BLaER1 treated with 17β-estradiol and CSF1 and Interleukin-3, amounts not matched to agents 10 nM and 100 nM (cell line): ENCODE data around the gene IGF1.

Experiments
- H3K27ac ChIP-seq, 11 experiments: shearing (Covaris generic); formaldehyde crosslinking; 2 replicates each; pipeline ENCODE4 v1.8.1; 2022
- H3K27me3 ChIP-seq, 11 experiments: shearing (Covaris generic); formaldehyde crosslinking; 2 replicates each; pipeline ENCODE4 v1.8.1; 2022
- H3K36me3 ChIP-seq, 11 experiments: shearing (Covaris generic); formaldehyde crosslinking; 2 replicates each; pipeline ENCODE4 v1.8.1; 2022
- H3K4me1 ChIP-seq, 10 experiments: shearing (Covaris generic); formaldehyde crosslinking; 2 replicates each; pipeline ENCODE4 v1.8.1; 2022
- H3K4me2 ChIP-seq, 11 experiments: shearing (Covaris generic); formaldehyde crosslinking; 2 replicates each; pipeline ENCODE4 v1.8.1; 2022
- H3K4me3 ChIP-seq, 10 experiments: shearing (Covaris generic); formaldehyde crosslinking; 2 replicates each; pipeline ENCODE4 v1.8.1; 2022
- H3K9ac ChIP-seq, 11 experiments: shearing (Covaris generic); formaldehyde crosslinking; 2 replicates each; pipeline ENCODE4 v1.8.1; 2022
- H3K9me3 ChIP-seq, 11 experiments: shearing (Covaris generic); formaldehyde crosslinking; replicated peaks in 1 of 11; 2 replicates each; pipeline ENCODE4 v1.8.1; 2022
- H4K20me1 ChIP-seq, 11 experiments: shearing (Covaris generic); formaldehyde crosslinking; 2 replicates each; pipeline ENCODE4 v1.8.1; 2022
- Cebpa-rat ChIP-seq, 11 experiments: shearing (Covaris generic); IDR thresholded peaks; 2 replicates each; pipeline ENCODE4 v1.8.1; 2022

IGF1 gene

GRCh38 chr12:102430661-102431060, 49.7 kb downstream of the IGF1 start:
- no peaks in the 10 kb centered on the region for H3K4me1 ChIP-seq
- no peaks in the 10 kb centered on the region for H3K9me3 ChIP-seq
- H3K36me3 ChIP-seq: no peaks in the 10 kb centered on the region
- no peak overlapping the region for H3K4me2 ChIP-seq
- no peaks in the 10 kb centered on the region for H3K27me3 ChIP-seq
- TF ChIP-seq Cebpa-rat (IDR thresholded peaks at IDR 0.05): no peak
- H3K27ac ChIP-seq: no peak overlapping the region
- no peak overlapping the region for H3K4me3 ChIP-seq
- H3K9ac ChIP-seq: no peak overlapping the region
- no peaks in the 10 kb centered on the region for H4K20me1 ChIP-seq

- H3K4me2 ChIP-seq: no peak overlapping the region
- no peaks in the 10 kb centered on the region for H3K36me3 ChIP-seq
- H3K4me3 ChIP-seq: no peak overlapping the region
- no peak overlapping the region for H3K27ac ChIP-seq
- H3K27me3 ChIP-seq: no peaks in the 10 kb centered on the region
- no peaks in the 10 kb centered on the region for H4K20me1 ChIP-seq
- H3K9ac ChIP-seq: no peak overlapping the region
- no peak for TF ChIP-seq Cebpa-rat (IDR thresholded peaks at IDR 0.05)
- no peaks in the 10 kb centered on the region for H3K4me1 ChIP-seq
- no peaks in the 10 kb centered on the region for H3K9me3 ChIP-seq
Observed at GRCh38 chr12:102429211-102430154, 50.9 kb downstream of the IGF1 start.

- Histone ChIP-seq H3K9me3 (no peaks in the 10 kb centered on the region), H3K36me3 (no peaks in the 10 kb centered on the region), H3K4me2 (no peak overlapping the region), H3K27ac (no peak overlapping the region), H3K27me3 (no peaks in the 10 kb centered on the region), H3K4me1 (peaks cover 0 to 15% (median 0%) of the 10 kb centered on the region in 10 experiments; a peak in 3 of 20 replicates), H4K20me1 (no peaks in the 10 kb centered on the region), H3K9ac (no peak overlapping the region), H3K4me3 (no peak overlapping the region)
- TF ChIP-seq Cebpa-rat (IDR thresholded peaks at IDR 0.05): no peak
Observed at GRCh38 chr12:102427543-102427941, 52.8 kb downstream of the IGF1 start.

DNA sequence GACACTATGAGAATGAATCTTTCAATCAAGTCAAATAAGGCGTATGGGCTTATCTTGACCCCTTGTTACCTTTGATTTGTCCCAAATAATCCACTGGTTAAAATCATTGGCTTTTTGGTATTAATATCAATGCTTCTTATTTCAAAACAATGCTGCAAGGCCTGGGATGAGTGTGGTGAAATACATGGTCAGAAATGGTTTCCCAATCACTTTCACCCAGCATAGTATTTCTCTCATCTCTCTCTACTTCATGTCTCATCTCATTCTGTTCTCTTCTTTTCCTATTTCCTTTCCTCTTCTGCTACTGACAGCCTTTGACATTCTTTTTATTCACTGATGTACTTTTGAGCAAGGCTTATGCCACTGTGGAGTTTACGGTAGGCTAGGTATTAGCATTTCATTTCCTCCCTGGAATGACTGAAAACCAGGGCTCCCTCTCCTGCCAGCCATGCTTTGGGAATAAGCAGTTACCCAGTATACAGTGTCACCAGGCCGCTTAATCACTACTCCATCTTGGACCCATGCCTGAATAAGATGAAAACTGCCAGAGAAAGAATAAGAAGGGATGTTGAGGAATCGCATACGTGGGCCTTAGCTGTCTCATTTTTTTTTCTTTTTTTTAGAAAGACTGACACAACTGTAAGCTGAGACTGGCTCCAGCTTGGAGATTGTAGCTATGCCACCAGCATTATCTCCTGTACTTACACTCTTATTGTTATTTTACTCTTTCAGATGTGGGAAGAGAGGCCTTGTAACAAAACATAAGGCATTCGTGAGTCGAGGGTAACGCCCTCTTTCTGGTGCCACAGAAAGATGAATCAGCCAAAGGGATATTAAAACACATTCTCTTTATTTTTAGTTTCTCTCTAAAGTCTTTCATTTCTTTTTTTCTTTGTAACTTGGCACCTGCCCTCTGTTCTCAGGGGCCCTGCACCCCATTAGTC, 53.5 kb downstream of the IGF1 start:
- peaks cover 0 to 16% (median 0%) of the 10 kb centered on the region in 10 experiments; a peak in 4 of 20 replicates for H3K4me1 ChIP-seq
- H3K27ac ChIP-seq: no peak overlapping the region
- no peak overlapping the region for H3K4me3 ChIP-seq
- no peak overlapping the region for H3K4me2 ChIP-seq
- no peaks in the 10 kb centered on the region for H3K36me3 ChIP-seq
- no peaks in the 10 kb centered on the region for H4K20me1 ChIP-seq
- no peaks in the 10 kb centered on the region for H3K27me3 ChIP-seq
- H3K9ac ChIP-seq: no peak overlapping the region
- TF ChIP-seq Cebpa-rat (IDR thresholded peaks at IDR 0.05): no peak
- H3K9me3 ChIP-seq: no peaks in the 10 kb centered on the region

- no peak overlapping the region for H3K4me3 ChIP-seq
- no peak overlapping the region for H3K9ac ChIP-seq
- no peaks in the 10 kb centered on the region for H3K36me3 ChIP-seq
- H3K4me2 ChIP-seq: no peak overlapping the region
- H3K27me3 ChIP-seq: no peaks in the 10 kb centered on the region
- no peak overlapping the region for H3K27ac ChIP-seq
- H4K20me1 ChIP-seq: no peaks in the 10 kb centered on the region
- H3K4me1 ChIP-seq: peaks cover 0 to 16% (median 0%) of the 10 kb centered on the region in 10 experiments; a peak in 4 of 20 replicates
- no peak for TF ChIP-seq Cebpa-rat (IDR thresholded peaks at IDR 0.05)
- no peaks in the 10 kb centered on the region for H3K9me3 ChIP-seq
Observed at GRCh38 chr12:102425109-102426039, 55.0 kb downstream of the IGF1 start.

DNA sequence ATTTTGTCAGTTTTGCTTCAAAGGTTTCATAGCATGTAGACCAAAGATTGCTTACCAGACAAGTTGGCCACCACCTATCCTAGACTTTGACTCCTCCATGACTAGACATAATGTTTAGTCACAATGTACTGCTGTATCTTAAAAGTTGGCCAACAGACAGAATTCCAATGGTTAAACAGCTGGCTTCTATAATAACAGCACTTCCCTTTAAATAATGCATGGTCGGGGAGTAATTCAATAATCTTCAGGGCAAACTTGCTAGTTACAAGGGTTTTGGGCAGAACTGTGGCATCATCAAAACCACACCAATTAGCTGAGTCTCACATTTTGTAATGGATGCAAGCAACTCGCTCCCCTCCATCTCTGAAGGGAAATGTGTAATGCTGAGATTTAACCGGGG, 56.9 kb downstream of the IGF1 start:
- peak overlapping the region in 2 of 11 experiments; percentile 12 to 40; a peak in 4 of 22 replicates for H3K4me2 ChIP-seq
- H3K9ac ChIP-seq: no peak overlapping the region
- no peaks in the 10 kb centered on the region for H3K36me3 ChIP-seq
- H3K4me1 ChIP-seq: peaks cover 0 to 16% (median 0%) of the 10 kb centered on the region in 10 experiments; a peak in 4 of 20 replicates
- H3K4me3 ChIP-seq: no peak overlapping the region
- no peak for TF ChIP-seq Cebpa-rat (IDR thresholded peaks at IDR 0.05)
- H3K9me3 ChIP-seq: no peaks in the 10 kb centered on the region
- peak overlapping the region in 1 of 11 experiments; percentile 38; a peak in 2 of 22 replicates for H3K27ac ChIP-seq
- H4K20me1 ChIP-seq: no peaks in the 10 kb centered on the region
- no peaks in the 10 kb centered on the region for H3K27me3 ChIP-seq

- H3K27me3 ChIP-seq: no peaks in the 10 kb centered on the region
- no peaks in the 10 kb centered on the region for H3K36me3 ChIP-seq
- peak overlapping the region in 1 of 11 experiments; percentile 19; a peak in 1 of 22 replicates for H3K27ac ChIP-seq
- no peaks in the 10 kb centered on the region for H4K20me1 ChIP-seq
- TF ChIP-seq Cebpa-rat (IDR thresholded peaks at IDR 0.05): no peak
- H3K9me3 ChIP-seq: no peaks in the 10 kb centered on the region
- peaks cover 0 to 16% (median 0%) of the 10 kb centered on the region in 10 experiments; a peak in 4 of 20 replicates for H3K4me1 ChIP-seq
- H3K9ac ChIP-seq: no peak overlapping the region
- H3K4me2 ChIP-seq: 0 out of 22 replicates have a peak overlapping the region, but pooled peaks of 1 of the 11 experiments have one; percentile 3
- no peak overlapping the region for H3K4me3 ChIP-seq
Observed at GRCh38 chr12:102421802-102422583, 58.4 kb downstream of the IGF1 start.
